GM12864 (cell line): ENCODE results near the gene C11orf54.
"Not testable (repeated sequence)": the region's sequence is repeated elsewhere in the genome, so short reads cannot be mapped to it uniquely, and the experiment has no call there.

Experiments used
- DNase-seq: peaks from one replicate; pipeline ENCODE4 v3.0.0-alpha.2; 2011; ENCODE audit warnings: low read depth
- H3K4me3 ChIP-seq: 2 replicates; pipeline ENCODE4 v1.5.1; 2011; ENCODE audit warnings: mild to moderate bottlenecking, low read depth, low read length, control low read depth
- TF ChIP-seq, protein P1 (sequence below): IDR thresholded peaks from 2 replicates; pipeline ENCODE4 v1.5.1; 2011; ENCODE audit warnings: low read depth, mild to moderate bottlenecking, moderate library complexity, low read length, control low read depth, inconsistent platforms; ENCODE audit errors: missing control alignments

Gene C11orf54

DNA sequence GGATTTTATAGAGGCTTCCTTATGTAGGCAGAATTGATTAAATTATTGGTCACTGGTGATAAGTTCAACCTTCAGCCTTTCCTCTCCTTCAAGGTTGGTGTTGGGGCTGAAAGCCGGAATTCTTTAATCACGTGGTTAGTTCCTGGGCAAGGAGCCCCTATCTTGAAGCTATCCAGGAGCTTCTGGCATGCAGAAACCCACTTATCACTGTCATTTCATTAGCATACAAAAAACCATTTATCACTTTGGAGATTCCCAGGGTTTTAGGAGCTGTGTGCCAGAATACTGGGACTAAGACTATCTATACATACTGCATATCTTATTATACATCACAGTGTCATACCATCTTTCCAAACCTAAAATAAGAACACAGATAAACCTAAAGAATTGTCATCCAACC, 24.1 kb downstream of the C11orf54 start:
- DNase-seq = no peak
- TF ChIP-seq, protein P1, sequence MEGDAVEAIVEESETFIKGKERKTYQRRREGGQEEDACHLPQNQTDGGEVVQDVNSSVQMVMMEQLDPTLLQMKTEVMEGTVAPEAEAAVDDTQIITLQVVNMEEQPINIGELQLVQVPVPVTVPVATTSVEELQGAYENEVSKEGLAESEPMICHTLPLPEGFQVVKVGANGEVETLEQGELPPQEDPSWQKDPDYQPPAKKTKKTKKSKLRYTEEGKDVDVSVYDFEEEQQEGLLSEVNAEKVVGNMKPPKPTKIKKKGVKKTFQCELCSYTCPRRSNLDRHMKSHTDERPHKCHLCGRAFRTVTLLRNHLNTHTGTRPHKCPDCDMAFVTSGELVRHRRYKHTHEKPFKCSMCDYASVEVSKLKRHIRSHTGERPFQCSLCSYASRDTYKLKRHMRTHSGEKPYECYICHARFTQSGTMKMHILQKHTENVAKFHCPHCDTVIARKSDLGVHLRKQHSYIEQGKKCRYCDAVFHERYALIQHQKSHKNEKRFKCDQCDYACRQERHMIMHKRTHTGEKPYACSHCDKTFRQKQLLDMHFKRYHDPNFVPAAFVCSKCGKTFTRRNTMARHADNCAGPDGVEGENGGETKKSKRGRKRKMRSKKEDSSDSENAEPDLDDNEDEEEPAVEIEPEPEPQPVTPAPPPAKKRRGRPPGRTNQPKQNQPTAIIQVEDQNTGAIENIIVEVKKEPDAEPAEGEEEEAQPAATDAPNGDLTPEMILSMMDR = no peak
- H3K4me3 ChIP-seq = no peak overlapping the region

DNA sequence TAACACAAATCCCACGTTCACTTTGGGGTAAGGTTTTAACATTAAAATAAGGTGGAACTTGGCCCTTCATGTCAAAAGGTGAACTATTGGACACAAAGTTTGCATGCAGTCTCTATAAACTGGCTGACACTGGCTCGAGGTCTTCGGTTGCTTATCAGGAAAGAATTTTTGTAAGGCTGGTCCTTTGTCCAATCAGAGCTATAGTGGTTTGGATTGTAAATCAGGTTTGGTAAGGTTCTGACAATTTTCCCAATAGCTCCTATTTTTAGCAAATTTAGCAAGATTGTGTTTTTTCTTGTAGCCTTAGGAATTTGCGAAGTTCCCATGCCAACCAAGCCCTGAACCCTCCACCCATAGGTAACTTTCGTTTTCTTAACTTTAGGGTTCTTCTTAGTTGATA, 25.0 kb downstream of the C11orf54 start:
- TF ChIP-seq, protein P1 = no peak
- no peak overlapping the region for H3K4me3 ChIP-seq
- DNase-seq = no peak

DNA sequence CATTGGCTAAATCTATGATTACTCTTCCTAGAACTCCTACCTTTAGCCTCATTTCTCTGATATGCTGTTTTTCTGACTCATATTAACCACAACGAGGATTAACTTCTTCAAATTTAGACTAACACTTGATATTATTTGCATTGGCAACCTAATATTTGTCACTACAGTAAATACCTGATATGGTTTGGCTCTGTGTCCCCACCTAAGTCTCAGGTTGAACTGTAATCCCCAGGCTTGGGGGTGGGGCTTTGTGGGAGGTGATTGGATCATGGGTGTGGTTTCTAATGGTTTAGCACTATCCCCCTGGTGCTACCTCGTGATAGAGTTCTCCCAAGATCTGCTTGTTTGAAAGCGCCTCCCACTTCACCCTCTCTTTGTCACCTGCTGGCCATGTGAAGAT, 25.5 kb downstream of the C11orf54 start:
- DNase-seq = no peak
- no peak overlapping the region for H3K4me3 ChIP-seq
- TF ChIP-seq, protein P1 = no peak

DNA sequence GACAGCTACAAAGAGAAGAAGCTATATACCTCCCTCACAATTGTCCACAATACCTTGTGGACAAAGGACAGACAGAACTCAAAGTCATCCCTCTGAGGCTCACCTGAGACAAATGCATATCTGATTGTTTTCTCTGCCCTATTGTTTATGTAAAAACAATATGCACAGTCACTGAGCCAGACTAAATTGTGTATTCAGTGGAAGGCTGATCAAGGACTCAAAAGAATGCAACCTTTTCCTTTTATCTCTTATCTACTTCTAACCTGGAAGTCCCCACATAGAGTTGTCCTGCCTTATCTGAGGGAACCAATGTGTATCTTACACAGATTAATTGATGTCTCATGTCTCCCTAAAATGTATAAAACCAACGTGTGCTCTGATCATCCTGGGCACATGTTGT, 28.7 kb downstream of the C11orf54 start:
- TF ChIP-seq, protein P1 = no peak
- H3K4me3 ChIP-seq = no peak overlapping the region
- no peak for DNase-seq

DNA sequence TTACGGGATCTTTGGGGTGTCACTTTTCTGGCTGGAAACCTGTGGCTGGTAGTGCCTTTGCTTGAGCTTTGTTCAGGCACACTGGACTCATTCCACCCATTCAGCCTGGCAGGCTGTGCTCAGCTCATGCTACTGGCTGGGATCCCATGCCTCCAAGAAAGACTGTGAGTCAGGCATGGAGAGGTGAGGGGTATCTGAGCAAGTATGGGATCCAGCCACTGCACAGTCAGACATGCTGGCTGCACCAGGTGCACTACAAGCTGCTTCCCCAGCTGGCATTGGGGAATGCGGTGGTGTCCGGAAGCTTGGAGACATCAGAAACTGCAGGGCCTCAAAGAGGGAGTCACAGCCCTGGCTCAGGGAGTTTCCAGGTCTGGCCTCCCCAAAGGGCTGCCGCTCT, 30.7 kb downstream of the C11orf54 start:
- DNase-seq = no peak
- TF ChIP-seq, protein P1 = no peak
- H3K4me3 ChIP-seq = no peak overlapping the region

DNA sequence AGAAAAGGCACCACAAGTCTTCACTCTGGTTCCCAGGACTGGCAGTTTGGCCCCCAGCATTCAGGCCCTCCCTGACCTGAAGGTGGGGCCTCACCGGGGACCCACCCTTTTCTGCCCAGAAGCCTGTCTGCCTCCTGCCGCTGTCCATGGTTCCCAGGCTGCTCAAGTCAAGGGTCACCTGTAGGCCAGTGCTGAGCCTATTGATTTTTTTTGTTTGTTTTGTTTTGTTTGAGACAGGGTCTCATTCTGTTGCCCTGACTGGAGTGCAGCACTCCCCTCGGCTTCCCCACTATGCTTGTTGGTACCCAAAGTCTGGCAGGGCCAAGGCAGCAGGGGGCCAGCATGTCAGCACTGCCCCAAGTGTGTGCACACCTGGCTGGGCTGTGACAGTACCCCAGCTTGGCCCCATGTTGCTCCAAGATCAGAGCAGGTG, 31.6 kb downstream of the C11orf54 start:
- no peak overlapping the region for H3K4me3 ChIP-seq
- DNase-seq = no peak
- TF ChIP-seq, protein P1 = no peak

DNA sequence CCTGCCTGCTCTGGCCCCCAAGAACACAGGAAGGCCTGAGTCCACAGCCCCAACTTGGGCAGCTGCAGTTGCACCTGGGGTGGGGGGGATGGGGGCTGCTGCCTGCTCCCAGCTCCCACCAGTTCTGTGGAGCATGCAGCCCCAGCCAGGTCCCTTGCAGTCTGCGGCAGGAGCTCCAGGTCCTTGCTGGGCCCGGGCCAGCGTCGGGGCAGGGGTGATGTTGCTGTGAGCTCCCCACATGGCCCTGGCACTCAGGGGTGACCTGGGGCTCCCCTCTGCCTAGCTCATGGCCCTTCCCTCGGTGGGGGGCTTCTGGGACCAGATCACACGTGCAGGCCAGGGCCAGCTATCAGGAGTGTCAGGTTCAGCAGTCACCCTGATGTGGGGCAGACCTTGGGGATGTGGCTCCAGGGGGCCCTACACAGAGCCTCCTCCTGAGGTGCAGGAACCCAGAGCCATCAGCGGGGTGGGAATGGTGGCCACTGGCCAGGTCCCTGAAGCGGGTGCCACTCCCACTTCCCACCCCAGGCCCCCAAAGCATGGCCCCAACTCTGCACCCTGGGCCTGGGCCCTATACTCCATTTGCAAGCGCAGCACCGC, 32.2 kb downstream of the C11orf54 start:
- no peak overlapping the region for H3K4me3 ChIP-seq
- DNase-seq = no peak
- TF ChIP-seq, protein P1 = no peak

DNA sequence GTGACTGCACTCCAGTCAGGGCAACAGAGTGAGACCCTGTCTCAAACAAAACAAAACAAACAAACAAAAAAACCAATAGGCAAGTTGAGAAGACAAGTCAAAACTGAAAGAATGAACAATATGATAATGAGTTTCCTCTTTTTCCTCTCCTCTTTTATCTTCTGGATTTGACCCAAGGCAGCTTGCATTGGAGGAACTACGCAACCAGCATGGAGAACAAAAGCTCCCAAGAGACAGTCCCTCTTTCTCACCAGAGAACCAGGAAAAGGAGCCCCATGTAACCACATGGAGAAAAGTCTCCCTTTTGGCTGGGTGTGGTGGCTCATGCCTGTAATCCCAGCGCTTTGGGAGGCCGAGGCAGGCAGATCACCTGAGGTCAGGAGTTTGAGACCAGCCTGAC, 33.1 kb downstream of the C11orf54 start:
- H3K4me3 ChIP-seq, DNase-seq: not testable (repeated sequence)
